OCI-LY1 (cell line): ENCODE results near the gene IL10RB.

Source experiments
- H2AFZ ChIP-seq: fragments of 200-600 bp; sonication (generic), shearing (Covaris generic); 2 replicates; pipeline ENCODE4 v1.6.0; 2014; ENCODE audit warnings: antibody characterized with exemption, mild to moderate bottlenecking, low read length
- H3F3A ChIP-seq: fragments of 200-600 bp; sonication (generic), shearing (Covaris generic); 2 replicates; pipeline ENCODE4 v1.6.0; 2014; ENCODE audit warnings: mild to moderate bottlenecking, antibody characterized with exemption, low read length, moderate library complexity; ENCODE audit not compliant: insufficient read depth
- H3K27ac ChIP-seq: fragments of 200-600 bp; sonication (generic); 2 replicates; pipeline ENCODE4 v1.5.1; 2014; ENCODE audit warnings: low read length, mixed run types, mild to moderate bottlenecking, low read depth; ENCODE audit not compliant: poor library complexity, severe bottlenecking
- H3K27me3 ChIP-seq: fragments of 200-600 bp; sonication (generic); 2 replicates; pipeline ENCODE4 v1.6.0; 2014; ENCODE audit warnings: antibody characterized with exemption, mild to moderate bottlenecking, low read length, moderate library complexity; ENCODE audit not compliant: insufficient read depth
- H3K36me3 ChIP-seq: fragments of 200-600 bp; sonication (generic); 2 replicates; pipeline ENCODE4 v1.6.1; 2014; ENCODE audit warnings: mild to moderate bottlenecking, antibody characterized with exemption, low read length, moderate library complexity, mixed read lengths; ENCODE audit not compliant: insufficient read depth
- H3K4me1 ChIP-seq: fragments of 200-600 bp; sonication (generic); 2 replicates; pipeline ENCODE4 v1.5.1; 2014; ENCODE audit warnings: mild to moderate bottlenecking, low read length, moderate library complexity; ENCODE audit not compliant: insufficient read depth, severe bottlenecking
- H3K4me2 ChIP-seq: fragments of 200-600 bp; sonication (generic), shearing (Covaris generic); 2 replicates; pipeline ENCODE4 v1.6.1; 2014; ENCODE audit warnings: low read length
- H3K4me3 ChIP-seq: fragments of 200-600 bp; sonication (generic); 2 replicates; pipeline ENCODE4 v1.5.1; 2014; ENCODE audit warnings: low read length, low read depth, mild to moderate bottlenecking, mixed read lengths; ENCODE audit not compliant: poor library complexity, severe bottlenecking
- H3K79me2 ChIP-seq: fragments of 200-600 bp; shearing (Covaris generic); 2 replicates; pipeline ENCODE4 v1.6.1; 2016; ENCODE audit warnings: mixed run types, low read length, mixed read lengths; ENCODE audit not compliant: insufficient read depth
- H3K9ac ChIP-seq: fragments of 200-600 bp; sonication (generic), shearing (Covaris generic); 2 replicates; pipeline ENCODE4 v1.6.1; 2014; ENCODE audit warnings: mild to moderate bottlenecking, low read length, mixed read lengths
- H3K9me2 ChIP-seq: fragments of 200-600 bp; sonication (generic), shearing (Covaris generic); 2 replicates; pipeline ENCODE4 v1.6.1; 2014; ENCODE audit warnings: low read depth, mild to moderate bottlenecking, low read length, mixed read lengths
- H3K9me3 ChIP-seq: fragments of 200-600 bp; shearing (Covaris generic); 2 replicates; pipeline ENCODE4 v1.6.1; 2014; ENCODE audit warnings: low read length, mixed read lengths
- H4K20me1 ChIP-seq: fragments of 200-600 bp; sonication (generic), shearing (Covaris generic); 2 replicates; pipeline ENCODE4 v1.6.0; 2016; ENCODE audit warnings: mild to moderate bottlenecking, low read length; ENCODE audit not compliant: insufficient read depth
- EZH2 ChIP-seq: fragments of 200-600 bp; sonication (generic), shearing (Covaris generic); IDR thresholded peaks from 2 replicates; pipeline ENCODE4 v1.8.0; 2017; ENCODE audit warnings: borderline replicate concordance, mixed run types, mild to moderate bottlenecking, antibody characterized with exemption, low read length, moderate library complexity, mixed read lengths
- TF ChIP-seq, protein P1 (sequence below): fragments of 200-600 bp; sonication (generic), shearing (Covaris generic); IDR thresholded peaks from 2 replicates; pipeline ENCODE4 v1.5.1; 2017; ENCODE audit warnings: mild to moderate bottlenecking, antibody characterized with exemption, low read length, moderate library complexity, mixed read lengths

IL10RB gene

DNA sequence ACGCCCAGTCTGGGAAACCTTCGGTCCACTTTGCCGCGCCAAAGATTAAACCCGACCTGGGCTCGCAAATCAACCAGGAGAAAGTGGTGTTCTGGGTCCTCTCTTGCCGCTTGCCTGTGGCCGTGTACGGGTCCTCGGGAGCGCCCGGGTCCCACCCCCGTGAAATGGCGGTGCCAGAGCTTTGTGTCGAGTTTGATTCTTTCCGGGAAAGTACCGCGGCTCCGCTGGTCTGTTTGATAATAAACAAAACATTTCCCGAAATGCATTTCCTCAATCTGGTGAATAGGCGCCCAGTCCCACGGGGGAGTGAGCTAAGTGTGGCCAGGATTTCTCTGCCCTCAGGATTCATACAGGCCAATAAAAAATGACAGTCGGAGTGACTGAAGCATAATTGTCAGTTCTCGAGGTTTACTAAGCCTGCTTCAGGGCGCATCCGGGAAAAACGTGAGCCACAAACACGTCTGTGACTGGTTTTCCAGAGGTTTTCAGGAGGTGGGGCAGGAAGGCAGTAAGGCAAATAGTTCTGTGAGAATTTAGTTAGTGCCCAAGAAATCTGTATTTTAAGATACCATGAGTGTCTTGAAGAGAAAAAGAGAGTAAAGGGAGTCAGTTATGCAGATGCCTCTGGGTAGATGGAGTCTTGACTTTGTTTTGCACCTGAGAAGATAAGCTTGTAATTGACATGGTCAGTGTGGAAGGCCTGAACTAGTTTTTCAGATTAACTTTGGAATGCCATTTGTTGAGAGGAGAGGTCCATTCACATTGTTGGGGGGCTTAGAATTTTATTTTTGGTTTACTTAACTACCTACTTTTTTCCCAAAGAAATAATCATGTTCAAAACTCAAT is 59.3 kb downstream of the IL10RB start:
- no peaks in the 10 kb centered on the region for H3F3A ChIP-seq
- peak overlapping the region; percentile 97 for H3K4me2 ChIP-seq
- H3K4me3 ChIP-seq: peak overlapping the region; percentile 85
- H3K27ac ChIP-seq: peak overlapping the region; percentile 74
- peaks cover 37% of the 10 kb centered on the region for H3K4me1 ChIP-seq
- no peak overlapping the region for H2AFZ ChIP-seq
- no peaks in the 10 kb centered on the region for H3K9me3 ChIP-seq
- TF ChIP-seq, protein P1, sequence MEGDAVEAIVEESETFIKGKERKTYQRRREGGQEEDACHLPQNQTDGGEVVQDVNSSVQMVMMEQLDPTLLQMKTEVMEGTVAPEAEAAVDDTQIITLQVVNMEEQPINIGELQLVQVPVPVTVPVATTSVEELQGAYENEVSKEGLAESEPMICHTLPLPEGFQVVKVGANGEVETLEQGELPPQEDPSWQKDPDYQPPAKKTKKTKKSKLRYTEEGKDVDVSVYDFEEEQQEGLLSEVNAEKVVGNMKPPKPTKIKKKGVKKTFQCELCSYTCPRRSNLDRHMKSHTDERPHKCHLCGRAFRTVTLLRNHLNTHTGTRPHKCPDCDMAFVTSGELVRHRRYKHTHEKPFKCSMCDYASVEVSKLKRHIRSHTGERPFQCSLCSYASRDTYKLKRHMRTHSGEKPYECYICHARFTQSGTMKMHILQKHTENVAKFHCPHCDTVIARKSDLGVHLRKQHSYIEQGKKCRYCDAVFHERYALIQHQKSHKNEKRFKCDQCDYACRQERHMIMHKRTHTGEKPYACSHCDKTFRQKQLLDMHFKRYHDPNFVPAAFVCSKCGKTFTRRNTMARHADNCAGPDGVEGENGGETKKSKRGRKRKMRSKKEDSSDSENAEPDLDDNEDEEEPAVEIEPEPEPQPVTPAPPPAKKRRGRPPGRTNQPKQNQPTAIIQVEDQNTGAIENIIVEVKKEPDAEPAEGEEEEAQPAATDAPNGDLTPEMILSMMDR: no peak
- TF ChIP-seq EZH2: no peak
- peaks cover 54% of the 10 kb centered on the region for H3K79me2 ChIP-seq
- no peaks in the 10 kb centered on the region for H4K20me1 ChIP-seq
- peaks cover 26% of the 10 kb centered on the region for H3K36me3 ChIP-seq
- H3K9ac ChIP-seq: peak overlapping the region; percentile 83
- no peaks in the 10 kb centered on the region for H3K9me2 ChIP-seq
- H3K27me3 ChIP-seq: no peaks in the 10 kb centered on the region

DNA sequence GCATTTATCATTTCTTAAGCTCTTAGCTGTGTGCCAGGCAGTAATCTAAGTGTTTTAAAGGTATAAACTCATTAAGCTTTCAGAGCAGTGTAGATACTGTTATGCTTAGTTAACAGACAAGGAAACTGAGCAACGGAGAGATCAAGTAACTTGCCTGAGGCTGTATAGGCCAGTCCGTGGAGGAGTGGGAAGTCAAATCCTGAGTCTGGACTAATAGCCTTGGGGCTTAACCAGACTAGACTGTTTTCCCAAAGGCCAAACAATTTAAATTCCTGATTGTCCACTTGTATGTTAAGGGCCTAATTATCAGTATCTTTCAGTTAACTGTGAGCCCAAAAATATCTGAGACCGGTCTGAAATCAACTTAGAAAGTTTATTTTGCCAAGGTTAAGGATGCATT is 61.2 kb downstream of the IL10RB start:
- peak overlapping the region; percentile 97 for H3K4me2 ChIP-seq
- peaks cover 37% of the 10 kb centered on the region for H3K4me1 ChIP-seq

DNA sequence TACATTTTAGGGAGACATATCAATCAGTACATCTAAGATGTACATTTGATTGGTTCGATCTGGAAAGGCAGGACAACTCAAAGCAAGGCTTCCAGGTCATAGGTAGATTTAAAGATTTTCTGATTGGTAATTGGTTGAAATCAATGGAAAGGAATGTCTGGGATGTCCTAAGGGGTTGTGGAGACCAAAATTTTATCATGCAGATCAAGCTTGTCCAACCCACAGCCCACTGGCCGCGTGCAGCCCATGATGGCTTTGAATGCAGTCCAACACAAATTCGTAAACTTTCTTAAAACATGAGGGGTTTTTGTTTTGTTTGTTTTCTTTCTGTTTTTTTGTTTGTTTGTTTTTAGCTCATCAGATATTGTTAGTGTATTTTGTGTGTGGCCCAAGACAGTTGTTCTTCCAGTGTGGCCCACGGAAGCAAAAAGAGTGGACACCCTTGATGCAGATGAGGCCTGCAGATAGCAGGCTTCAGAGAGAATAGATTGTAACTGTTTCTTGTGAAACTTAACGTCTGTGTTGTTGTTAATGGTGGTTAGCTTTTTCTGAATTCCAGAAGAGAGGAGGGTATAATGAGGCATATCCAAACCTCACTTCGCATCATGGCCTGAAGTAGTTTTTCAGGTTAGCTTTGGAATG is 61.7 kb downstream of the IL10RB start:
- Histone ChIP-seq H3K27me3 (no peaks in the 10 kb centered on the region), H3K4me2 (peak overlapping the region; percentile 97; the same call in 1 of the 2 replicates), H3K79me2 (peaks cover 74% of the 10 kb centered on the region), H3F3A (no peaks in the 10 kb centered on the region), H2AFZ (no peak overlapping the region), H3K4me1 (peaks cover 37% of the 10 kb centered on the region), H3K9me2 (no peaks in the 10 kb centered on the region), H3K27ac (no peak overlapping the region), H3K9me3 (peaks cover 3% of the 10 kb centered on the region), H3K9ac (no peak overlapping the region), H3K36me3 (peaks cover 50% of the 10 kb centered on the region), H3K4me3 (no peak overlapping the region), H4K20me1 (no peaks in the 10 kb centered on the region)
- TF ChIP-seq, protein P1: no peak
- TF ChIP-seq EZH2: no peak

More for the DNA sequence above, 61.2 kb downstream of the IL10RB start:
- no peak overlapping the region for H3K4me3 ChIP-seq
- H2AFZ ChIP-seq: no peak overlapping the region
- peaks cover 68% of the 10 kb centered on the region for H3K79me2 ChIP-seq
- no peaks in the 10 kb centered on the region for H3K9me2 ChIP-seq
- no peaks in the 10 kb centered on the region for H3K9me3 ChIP-seq
- no peak overlapping the region for H3K27ac ChIP-seq
- no peaks in the 10 kb centered on the region for H4K20me1 ChIP-seq
- H3K27me3 ChIP-seq: no peaks in the 10 kb centered on the region
- peaks cover 44% of the 10 kb centered on the region for H3K36me3 ChIP-seq
- TF ChIP-seq EZH2: no peak
- TF ChIP-seq, protein P1: no peak
- no peaks in the 10 kb centered on the region for H3F3A ChIP-seq
- H3K9ac ChIP-seq: no peak overlapping the region
